Fibroblast of villous mesenchyme (primary cell): ENCODE measurements around the gene PLXNA4. TPM values are rescaled to one million over a fixed set of nuclear protein-coding genes. Genes with fewer than 3 reads are reported as not detected.

ENCODE experiments used
- DNase-seq: peaks from one replicate; pipeline ENCODE4 v3.0.0-alpha.2; 2010; ENCODE audit warnings: low read depth
- H3K4me3 ChIP-seq: 2 replicates; pipeline ENCODE4 v1.5.1; 2011; ENCODE audit warnings: low read depth, mild to moderate bottlenecking, low read length
- CTCF ChIP-seq: IDR thresholded peaks from 2 replicates; pipeline ENCODE4 v1.5.1; 2012; ENCODE audit warnings: low read depth, mild to moderate bottlenecking, low read length; ENCODE audit not compliant: insufficient read depth
- total RNA-seq: library from RNA; depleted of rRNA; stranded (reverse); fragments of >200 nt; gene quantifications from 2 replicates; pipeline ENCODE4 v1.2.3, GENCODE V29; 2012

The PLXNA4 gene
- total RNA-seq, 1 donor, result not detected

DNA sequence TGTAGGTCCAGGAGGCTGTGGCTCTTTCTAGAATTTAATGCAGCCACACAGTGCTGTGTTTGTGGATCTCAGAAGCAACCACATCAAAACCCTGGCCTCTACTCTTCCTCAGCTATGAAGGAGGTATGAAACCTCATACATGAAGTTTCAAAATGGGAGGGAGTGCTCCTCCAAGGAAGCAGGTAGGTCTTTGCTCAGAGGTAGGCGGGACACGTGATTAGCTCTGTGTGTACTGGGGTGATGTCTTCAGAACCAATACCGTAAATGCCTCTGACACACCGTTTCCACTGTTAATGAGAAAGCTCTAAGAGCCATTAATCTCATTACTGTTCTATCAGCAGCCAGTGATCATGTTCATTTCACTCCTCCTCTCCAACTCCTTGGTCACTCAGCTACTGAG is 126.1 kb downstream of the PLXNA4 start:
- H3K4me3 ChIP-seq, result no peak overlapping the region
- TF ChIP-seq CTCF, result no peak
- no peak for DNase-seq

DNA sequence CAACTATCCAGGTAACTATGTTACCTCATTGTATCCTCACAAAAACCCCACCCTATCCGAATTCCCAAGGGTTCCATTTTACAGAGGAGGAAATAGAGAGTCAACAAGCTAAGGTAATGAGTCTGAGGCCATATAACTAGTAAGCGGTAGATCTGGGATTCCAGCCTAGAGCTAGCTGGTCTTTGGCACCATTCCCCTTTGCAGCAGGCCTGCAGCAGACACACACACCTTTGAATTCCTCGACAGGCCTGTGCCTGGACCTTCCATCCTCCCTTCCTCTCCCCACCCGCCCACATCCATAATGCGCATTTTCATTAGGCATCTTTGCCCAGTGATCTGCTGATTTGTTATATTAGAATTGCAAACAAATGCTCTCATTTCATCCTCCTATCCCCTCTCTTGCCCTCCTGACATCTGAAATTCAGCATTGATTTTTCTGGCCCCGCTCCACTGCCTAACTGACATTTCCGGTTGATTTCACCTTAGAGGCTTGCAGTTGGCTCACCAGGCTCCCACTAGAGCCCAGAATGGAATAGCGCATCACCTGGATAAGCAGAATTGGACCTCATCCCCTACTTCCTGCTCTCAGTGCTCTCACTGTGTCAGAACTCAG is 129.5 kb downstream of the PLXNA4 start:
- no peak for TF ChIP-seq CTCF
- H3K4me3 ChIP-seq, result no peak overlapping the region
- DNase-seq, result no peak

DNA sequence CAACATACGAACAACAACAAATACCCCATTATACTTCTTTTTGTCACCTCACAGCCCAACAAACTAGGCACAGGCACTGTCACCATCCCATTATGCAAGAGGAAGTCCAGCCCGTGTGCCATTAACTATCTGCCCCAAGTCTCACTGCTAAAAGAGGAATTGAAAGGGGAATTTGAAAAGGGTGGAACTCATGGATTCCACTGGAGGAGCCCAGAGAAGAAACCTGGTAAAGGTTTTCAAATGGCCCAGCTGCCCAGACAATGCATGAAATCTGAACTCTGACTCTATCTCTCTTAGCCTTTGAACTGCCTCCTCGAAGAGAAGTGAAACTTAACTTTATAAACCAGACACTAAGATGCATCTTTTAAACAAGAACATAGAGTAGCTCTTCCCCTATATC is 130.0 kb downstream of the PLXNA4 start:
- H3K4me3 ChIP-seq, result no peak overlapping the region
- no peak for DNase-seq
- TF ChIP-seq CTCF, result no peak

- H3K4me3 ChIP-seq, result no peak overlapping the region
- DNase-seq, result no peak
- no peak for TF ChIP-seq CTCF
Measured at GRCh38 chr7:132443761-132444520, 132.3 kb downstream of the PLXNA4 start.

DNA sequence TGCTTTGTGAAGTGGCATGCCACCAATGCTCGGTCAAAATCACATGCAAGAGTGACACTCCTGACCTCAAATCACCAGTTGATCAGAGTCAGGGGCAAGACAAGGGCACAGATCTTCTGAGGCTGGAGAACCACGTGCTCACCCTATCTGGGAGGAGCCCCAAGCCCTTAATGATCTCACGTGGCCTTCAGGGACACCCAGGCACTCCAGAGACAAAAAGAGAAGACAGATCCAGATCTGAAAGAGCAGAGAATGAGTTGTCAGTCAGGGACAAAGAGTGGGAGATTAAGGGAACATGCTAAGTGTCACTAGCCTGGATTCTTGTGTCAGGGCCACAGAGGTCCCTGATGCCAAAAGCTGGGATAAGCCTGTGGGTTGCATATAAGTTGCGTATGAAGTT is 134.3 kb downstream of the PLXNA4 start:
- no peak for TF ChIP-seq CTCF
- H3K4me3 ChIP-seq, result no peak overlapping the region
- no peak for DNase-seq

- no peak overlapping the region for H3K4me3 ChIP-seq
- no peak for TF ChIP-seq CTCF
- DNase-seq, result no peak
Measured at GRCh38 chr7:132440151-132440550, 136.1 kb downstream of the PLXNA4 start.
